NCI-H187 treated with DMSO at 0.1 percent for 48 hours (cell line): ENCODE results near the gene RRP7A.
"Not testable (repeated sequence)": the region's sequence is repeated elsewhere in the genome, so short reads cannot be mapped to it uniquely, and the experiment has no call there.

Experiments
- DNase-seq: peaks from one replicate; lab custom pipeline; 2025; lab: John Stamatoyannopoulos, UW

Gene RRP7A, protein sequence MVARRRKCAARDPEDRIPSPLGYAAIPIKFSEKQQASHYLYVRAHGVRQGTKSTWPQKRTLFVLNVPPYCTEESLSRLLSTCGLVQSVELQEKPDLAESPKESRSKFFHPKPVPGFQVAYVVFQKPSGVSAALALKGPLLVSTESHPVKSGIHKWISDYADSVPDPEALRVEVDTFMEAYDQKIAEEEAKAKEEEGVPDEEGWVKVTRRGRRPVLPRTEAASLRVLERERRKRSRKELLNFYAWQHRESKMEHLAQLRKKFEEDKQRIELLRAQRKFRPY

DNA sequence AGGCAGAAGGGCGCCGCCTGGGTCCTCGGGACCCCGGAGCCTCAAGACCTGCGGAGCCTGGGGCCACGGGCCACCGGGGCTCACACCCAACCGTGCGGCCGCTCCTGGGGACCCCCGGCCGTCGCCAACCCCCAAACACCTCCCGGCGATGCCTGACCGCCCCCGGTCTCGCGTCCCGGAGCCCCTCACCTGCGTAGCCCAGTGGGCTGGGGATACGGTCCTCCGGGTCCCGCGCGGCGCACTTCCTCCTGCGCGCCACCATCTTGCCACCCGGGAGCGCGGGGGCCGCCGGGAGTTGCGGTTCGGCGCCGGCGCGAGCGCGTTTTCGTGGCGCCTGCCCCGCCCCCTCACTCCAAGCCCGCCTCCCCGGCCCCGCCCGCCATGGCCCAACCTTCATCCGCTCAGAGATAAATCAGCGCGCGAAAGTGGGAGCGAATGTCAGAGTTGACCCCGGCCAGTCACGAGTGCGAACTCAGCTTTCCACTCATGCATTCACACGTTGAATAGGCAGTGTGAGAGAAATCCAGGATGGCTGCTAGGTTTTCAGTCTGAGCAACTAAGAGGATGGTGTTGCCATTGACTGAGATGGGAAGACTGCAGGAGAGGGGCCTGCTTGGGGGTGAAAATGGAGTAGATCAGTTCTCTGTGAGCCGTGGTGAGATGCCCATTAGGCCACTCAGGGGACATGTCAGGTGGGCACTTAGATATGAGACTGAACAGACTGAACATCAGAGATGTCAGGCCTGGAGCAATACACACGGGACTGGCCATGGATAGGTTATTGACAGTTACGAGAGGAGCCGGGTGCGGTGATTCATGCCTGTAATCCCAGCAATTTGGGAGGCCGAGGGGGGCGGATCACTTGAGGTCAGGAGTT lies at the start of gene RRP7A:
TSS of gene RRP7A (minus strand) at position 272 of the 877 bp plus-strand sequence. CDS start at position 262, 10 bp downstream.
- no peak for DNase-seq

DNA sequence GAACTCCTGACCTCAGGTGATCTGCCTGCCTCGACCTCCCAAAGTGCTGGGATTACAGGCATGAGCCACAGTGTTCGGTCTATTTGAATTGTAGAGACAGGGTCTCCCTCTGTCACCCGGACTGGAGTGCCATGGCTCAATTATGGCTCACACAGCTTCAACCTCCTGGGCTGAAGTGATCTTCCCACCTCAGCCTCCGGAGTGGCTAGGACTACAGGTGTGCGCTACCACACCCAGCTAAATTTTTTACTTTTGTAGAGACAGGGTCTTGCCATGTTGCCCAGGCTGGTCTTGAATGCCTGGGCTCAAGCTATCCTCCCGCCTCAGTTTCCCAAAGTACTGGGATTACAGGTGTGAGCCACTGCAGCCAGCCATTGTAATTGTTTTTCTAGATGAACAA lies 48.4 kb upstream of the RRP7A start:
- not testable (repeated sequence) for DNase-seq

DNA sequence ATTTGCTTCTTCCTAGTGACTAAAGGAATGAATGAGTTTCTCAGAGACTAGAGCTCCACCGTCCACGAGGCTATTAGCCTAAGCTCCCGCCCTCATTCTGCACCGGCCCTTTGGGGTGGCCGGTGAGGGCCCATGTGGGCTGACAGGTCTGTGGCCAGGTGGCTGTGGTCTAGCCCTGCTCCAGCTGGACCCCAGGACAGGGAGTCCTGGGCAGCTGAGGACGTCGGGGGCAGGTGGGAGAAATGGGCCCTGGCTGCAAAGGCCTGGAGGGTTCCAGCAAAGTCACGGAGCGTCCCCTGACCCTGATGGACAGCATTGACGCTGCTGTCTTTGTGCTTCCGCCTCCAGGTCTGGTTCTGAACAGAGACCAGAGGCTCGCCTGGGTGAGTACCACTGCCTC lies 46.4 kb upstream of the RRP7A start:
- DNase-seq, result no peak

DNA sequence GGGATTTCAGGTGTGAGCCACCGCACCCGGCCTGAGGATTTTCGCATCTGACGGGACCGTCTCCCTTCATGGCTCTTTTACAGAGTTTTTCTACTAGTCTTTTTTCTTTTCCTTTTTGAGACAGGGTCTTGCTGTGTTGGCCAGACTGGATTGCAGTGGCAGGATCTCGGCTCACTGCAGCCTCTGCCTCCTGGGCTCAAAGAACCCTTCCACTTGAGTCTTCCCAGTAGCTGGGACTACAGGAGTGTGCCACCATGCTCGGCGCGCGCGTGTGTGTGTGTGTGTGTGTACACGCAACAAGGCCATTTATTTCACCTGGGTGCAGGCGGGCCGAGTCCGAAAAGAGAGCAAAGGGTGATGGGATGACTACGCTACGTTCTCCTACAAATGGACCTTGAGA lies 45.1 kb upstream of the RRP7A start:
- no peak for DNase-seq

DNA sequence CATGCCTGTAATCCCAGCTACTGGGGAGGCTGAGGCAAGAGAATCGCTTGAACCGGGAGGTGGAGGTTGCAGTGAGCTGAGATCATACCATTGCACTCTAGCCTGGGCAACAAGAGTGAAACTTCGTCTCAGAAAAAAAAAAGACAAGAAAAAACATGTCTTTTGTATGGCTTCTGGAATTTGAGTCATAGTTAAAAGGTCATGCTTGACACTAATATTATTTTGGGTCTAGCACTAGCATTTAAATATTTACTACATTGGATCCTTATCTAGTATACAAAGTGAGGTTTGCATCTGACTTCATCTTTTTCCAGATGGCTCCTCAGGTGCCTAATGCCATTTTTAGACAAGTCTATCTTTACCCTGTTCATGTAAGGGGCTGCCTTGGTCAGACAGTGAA lies 44.3 kb upstream of the RRP7A start:
- DNase-seq, result not testable (repeated sequence)

DNA sequence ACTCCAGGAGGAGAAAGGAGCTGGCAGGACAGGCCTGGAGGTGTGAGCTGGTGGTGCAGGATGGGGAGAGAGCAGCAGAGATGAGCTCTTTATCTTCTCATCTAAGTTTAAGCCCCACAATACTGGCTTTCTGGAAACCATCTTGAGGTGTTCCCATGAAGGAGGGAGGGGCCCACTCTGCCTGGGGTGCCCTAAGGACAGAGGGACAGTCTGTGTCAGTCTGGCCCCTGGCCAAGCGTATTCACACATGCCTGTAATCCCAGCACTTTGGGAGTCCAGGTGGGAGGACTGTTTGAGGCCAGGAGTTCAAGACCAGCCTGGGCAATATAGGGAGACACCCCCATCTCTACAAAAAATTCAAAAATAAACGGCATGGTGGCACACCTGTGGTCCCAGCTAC lies 43.1 kb upstream of the RRP7A start:
- DNase-seq, result no peak

DNA sequence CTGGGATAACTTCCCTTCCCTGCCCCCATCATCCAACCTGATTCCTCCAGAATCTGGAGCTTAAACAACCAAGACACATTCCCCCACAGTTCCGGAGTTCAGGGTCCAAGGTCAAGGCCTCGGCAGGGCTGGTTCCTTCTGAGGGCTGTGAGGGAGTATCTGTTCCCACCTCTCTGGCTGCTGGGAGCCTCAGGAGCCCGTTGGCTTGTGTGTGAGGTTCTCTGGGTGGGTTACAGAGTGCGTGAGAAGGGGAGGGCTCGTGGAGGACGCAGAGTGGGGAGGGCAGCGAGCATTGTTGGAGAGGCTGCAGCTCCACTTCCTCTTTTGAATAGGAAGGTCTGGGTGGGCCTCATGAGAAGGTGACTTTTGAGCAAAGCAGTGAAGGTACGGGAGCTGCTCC lies 42.7 kb upstream of the RRP7A start:
- DNase-seq, result no peak

DNA sequence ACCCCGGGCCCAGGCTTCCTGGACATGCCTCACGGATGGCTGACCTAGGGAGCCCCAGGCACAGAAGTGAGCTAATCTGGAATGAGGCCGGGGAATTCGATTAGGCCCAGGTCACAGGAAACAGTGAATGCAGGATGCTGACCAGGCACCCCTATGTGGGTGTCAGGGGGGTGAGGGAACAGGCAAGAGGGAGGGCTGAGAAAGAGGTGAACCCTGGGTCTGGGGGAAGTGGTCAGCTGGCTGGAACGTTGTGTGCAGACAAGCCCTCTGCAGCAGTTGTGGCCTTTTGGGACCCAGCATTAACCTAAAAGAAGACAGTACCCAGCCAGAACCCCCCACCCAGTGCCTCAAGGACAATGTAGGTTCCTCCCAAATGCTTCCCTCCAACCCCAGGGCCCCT lies 42.3 kb upstream of the RRP7A start:
- no peak for DNase-seq

DNA sequence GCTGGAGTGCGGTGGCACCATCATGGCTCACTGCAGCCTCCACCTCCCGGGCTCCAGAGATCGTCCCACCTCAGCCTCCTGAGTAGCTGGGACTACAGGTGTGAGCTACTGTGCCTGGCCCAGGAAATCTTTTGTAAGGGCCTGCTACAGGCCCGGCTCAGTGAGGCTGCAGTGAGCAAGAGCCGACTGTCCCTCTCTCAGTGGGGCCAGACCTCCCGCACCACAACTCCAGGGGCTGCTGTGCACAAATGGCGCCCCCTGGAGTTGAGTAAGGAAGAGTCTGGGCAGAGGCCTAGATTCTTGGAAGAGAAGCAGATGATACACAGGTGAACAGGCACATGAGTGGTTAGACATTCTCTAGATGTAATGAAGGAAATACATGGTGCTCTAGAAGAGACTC lies 41.2 kb upstream of the RRP7A start:
- DNase-seq, result no peak

DNA sequence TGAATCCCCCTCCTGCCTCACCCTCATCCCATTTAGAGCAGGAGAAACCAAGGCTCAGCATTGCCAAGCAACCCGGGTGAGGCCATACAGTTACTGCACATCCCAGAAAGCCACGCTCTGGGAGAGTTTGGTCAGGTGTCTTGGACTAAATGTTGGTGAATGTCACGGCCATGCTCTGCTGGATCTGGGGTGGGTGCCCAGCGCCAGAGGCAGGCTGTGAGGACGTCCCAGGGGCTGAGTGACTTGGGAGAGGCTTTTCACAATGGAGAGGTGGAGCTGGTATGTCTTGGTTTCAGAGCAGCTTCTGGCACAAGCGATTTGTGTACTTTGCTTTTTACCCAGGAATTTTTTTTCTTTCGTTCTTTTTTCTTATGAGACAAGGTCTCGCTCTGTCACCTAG lies 40.8 kb upstream of the RRP7A start:
- no peak for DNase-seq

DNA sequence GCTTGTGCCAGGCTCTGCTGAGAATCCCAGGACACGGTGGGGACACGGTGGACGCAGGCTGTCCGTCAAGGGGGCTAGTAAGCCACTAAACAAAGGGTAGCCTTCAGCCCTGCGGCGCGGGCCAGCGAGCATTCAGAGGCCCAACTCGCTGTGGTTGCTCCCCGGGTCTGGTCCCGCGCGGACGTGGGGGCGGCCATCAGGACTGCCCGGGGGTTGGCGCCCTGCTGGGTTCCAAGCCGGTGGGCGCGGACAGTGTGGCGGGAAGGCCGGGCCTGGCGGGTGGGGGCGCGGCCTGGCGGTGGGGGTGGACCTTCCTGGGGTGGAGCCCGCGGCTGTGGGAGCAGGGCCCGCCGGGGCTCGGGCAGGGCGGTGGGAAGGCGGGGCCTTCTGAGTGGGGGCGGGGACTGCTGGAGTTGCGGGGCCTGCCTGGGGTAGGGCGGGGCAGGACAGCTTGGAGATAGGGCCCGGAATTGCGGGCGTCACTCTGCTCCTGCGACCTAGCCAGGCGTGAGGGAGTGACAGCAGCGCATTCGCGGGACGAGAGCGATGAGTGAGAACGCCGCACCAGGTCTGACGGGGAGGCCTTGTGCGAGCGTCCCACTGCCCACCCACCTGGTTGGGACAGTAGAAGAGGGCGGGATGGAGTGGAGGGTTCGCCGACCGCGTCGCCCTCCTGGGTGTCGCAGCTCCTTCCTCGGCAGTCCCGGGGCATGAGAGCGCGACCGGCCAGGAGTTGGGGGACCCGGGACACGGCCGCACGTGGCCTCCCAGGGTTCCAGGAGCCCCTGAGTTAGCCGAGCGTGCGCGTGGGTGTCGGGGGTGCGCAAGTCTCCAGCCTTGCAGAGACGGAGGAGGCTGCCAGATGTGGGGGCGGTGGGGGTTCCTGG lies 34.1 kb upstream of the RRP7A start, which contains the start of gene SERHL2:
TSS of gene SERHL2 (plus strand) at position 482 of the 887 bp plus-strand sequence. CDS start at position 547, 65 bp downstream.
- DNase-seq, result no peak

DNA sequence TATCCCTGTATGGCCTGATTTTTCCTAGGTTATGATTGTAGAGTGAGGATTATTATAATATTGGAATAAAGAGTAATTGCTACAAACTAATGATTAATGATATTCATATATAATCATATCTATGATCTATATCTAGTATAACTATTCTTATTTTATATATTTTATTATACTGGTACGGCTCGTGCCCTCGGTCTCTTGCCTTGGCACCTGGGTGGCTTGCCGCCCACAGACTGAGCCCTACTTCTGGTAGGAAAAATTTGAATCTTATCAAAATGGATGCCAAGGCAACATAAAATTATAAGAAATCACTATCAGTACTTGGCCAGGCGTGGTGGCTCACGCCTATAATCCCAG lies 32.7 kb upstream of the RRP7A start:
- DNase-seq, result not testable (repeated sequence)

DNA sequence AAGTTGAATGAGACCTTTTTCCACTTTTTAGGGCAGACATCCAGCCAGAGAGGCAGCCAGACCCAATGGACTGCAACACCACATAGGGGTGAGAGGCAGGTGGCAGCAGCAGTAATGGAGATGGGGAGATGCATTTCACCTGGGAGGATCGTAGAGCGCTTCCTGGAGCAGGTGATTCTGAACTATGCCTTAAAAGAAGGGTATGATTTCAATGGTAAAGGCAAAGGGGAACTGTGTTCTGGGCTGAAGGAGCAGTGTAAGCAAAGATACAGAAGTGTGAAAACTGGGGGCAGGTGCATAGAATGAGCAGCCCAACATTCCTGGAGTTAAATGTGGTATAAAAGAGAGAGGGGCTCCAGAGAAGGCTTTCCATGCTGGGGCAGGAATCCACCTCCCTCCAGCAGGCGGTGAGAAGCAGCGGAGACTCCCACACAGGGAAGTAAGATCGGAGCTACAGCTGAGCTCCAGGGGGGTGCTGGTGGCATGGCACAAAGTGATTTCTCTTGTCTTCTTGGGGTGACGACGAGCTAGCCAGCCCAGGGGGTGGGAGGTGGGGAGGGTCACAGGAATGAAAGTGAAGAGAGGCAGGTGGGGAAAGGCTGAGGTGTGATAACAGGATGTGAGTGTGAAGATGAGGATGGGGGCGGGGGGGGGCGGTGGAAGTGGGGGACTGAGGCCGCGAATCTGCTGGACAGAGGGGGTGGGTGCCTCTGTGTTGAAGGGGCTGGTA lies 29.9 kb upstream of the RRP7A start:
- DNase-seq, result no peak

DNA sequence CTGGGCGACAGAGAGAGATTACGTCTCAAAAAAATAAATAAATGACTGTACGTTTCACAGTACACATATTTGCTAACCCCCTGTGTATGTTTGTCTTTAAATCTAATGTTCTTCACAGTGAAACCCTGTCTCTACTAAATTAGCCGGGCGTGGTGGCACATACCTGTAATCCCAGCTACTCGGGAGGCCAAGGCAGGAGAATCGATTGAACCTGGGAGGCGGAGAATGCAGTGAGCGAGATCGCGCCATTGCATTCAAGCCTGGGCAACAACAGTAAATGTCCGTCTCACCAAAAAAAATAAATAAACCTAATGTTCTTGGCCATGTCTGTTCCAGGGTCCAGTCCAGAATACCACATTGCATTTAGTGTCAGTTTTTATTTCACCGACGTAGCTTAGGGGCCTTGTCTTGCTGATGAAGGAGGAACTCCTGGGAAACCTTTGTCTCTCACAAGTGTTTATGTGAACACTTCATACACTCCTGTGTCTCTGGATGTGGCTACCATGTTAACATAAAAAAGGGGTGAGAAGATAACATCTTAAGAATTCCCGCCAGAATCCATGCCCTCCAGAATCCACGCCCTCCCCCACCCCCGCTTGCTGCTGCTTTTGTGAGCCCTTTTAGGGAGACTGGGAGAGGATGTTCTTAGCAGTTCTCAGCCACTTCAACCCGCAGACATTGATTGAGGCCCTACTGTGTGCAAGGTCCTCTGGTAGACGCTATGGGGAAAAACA lies 29.2 kb upstream of the RRP7A start:
- DNase-seq, result no peak

DNA sequence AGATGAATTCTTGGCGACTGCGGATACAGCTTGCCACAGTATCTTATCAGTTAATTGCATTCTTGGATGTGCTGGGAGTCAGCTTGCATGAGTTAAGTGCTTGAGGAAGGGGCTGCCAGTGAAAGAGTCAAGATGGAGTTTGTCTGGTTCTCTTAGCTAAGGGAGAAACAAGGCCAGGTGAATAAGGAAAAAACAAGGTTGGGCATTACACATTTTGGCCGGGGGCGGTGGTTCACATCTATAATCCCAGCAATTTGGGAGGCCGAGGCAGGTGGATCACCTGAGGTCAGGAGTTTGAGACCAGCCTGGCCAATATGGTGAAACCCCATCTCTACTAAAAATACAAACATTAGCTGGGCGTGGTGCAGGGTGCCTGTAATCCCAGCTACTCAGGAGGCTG lies 28.5 kb upstream of the RRP7A start:
- DNase-seq, result not testable (repeated sequence)

DNA sequence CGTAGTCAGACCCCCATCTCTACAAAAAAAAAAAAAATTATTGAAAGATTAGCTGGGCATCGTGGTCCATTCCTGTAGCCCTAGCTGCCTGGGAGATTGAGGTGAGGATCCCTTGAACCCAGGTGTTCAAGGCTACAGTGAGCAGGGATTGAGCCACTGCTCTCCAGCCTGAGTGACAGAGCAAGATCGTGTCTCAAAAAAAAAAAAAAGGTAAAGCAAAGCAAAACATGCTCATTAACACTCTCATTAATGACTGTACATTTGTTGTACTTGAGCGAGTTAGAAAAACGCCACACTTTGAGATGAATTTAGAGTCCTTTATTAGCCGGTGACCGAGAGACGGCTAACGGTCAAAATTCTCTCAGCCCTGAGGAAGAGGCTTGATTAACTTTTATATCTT lies 28.0 kb upstream of the RRP7A start:
- DNase-seq, result no peak

DNA sequence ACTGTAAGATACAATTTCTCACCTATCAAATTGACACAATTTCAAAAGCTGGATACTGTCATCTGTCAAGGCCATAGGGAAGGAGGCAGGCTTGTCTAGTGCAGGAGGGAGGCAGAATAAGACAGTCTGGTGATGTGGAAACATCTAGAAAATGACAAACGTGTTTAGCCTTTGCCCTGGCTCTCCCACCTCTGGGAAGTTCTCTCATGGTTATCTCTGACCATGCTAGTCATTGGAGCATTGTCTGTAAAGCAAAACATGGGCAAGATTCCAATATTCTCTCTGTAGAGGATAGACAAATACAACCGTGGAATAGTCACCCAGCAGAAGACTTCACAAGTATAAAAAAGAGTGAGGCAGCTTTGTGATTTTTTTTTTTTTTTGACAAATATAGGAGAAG lies 25.1 kb upstream of the RRP7A start:
- DNase-seq, result no peak

DNA sequence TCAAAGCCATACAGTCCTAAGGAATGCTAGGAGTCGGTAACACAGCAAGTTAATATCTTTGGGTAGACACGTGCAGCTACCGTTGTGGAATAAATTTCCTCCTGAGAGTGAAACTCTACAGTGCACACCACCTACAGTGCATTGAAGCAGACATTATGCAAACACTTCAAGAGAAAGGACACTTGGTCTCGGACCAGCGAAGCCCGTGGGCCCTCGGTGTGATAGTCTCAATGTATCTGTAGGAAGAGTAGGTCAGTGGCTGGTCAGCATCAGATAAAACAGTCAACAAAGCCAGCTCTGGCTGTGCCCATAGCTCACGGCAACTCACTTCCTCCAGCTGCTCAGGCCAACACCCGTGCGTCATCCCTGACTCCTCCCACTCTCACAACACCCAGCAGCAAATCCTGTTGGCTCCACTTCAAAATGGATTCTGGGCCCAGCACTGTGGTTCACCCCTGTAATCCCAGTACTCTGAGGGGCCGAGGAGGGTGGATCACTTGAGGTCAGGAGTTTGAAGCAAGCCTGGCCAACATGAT lies 19.7 kb upstream of the RRP7A start:
- DNase-seq, result not testable (repeated sequence)

DNA sequence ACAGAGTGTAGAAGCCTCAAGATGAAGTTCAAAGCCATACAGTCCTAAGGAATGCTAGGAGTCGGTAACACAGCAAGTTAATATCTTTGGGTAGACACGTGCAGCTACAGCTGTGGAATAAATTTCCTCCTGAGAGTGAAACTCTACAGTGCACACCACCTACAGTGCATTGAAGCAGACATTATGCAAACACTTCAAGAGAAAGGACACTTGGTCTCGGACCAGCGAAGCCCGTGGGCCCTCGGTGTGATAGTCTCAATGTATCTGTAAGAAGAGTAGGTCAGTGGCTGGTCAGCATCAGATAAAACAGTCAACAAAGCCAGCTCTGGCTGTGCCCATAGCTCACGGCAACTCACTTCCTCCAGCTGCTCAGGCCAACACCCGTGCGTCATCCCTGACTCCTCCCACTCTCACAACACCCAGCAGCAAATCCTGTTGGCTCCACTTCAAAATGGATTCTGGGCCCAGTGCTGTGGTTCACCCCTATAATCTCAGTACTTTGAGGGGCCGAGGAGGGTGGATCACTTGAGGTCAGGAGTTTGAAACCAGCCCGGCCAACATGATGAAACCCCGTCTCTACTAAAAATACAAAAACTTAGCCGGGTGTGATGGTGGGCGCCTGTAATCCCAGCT lies 17.7 kb upstream of the RRP7A start:
- not testable (repeated sequence) for DNase-seq

DNA sequence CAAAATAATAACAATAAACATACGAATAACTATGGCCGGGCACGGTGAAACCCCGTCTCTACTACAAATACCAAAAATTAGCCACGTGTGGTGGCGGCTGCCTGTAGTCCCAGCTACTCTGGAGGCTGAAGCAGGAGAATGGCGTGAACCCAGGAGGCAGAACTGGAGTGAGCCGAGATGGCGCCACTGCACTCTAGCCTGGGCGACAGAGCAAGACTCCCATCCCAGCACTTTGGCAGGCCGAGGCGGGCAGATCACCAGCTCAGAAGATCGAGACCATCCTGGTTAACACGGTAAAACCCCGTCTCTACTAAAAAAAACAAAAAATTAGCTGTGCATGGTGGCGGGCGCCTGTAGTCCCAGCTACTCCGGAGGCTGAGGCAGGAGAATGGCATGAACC lies 17.0 kb upstream of the RRP7A start:
- DNase-seq, result not testable (repeated sequence)
